Omental fat pad (tissue), 4 donors: ENCODE data around the gene FMN2. TPM values are rescaled to one million over a fixed set of nuclear protein-coding genes. Genes with fewer than 3 reads are reported as not detected.

Experiments
- ATAC-seq: fragments of 150-250 bp; one replicate; pipeline ENCODE4 v1.9.1; 2016; ENCODE audit warnings: mild to moderate bottlenecking, moderate library complexity; ENCODE audit not compliant: low FRiP score
- DNase-seq: peaks from one replicate; pipeline ENCODE4 v3.0.0-alpha.2; 2019; ENCODE audit warnings: low spot score
- CTCF ChIP-seq, 3 donors: fragments of 450-650 bp; IDR thresholded peaks; one replicate each; pipeline ENCODE4 v1.5.1; 2016 to 2017; ENCODE audit warnings: antibody characterized with exemption in 3 of 3, mild to moderate bottlenecking in 3 of 3, moderate library complexity in 2 of 3
- total RNA-seq, 4 donors: library from RNA; depleted of rRNA; stranded (reverse); fragments of >200 nt; gene quantifications; one replicate each; pipeline ENCODE4 v1.1.0, GENCODE V29; 2016

Gene FMN2
- total RNA-seq, 4 donors from 2014 or later, result 1.2 to 4.3 (median 2.8) TPM

DNA sequence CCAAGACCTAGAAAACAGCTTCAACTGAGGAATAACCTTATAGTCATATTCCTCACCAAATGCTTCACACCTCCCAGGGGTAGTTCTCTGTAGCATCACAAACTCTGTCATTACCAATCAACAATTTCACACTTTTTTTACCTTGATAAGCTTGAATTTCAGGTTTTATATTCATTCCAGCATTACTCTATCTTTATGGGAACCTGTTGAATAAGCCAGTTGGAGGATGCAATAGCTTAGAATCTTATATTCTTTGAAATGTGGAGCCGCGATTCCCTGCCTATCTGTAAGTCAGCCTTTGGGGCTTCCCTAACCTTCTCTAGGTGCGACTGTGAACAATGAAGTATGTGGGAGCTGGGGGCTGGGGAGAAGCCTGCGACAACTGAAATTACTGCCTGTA is 374.8 kb downstream of the FMN2 start:
- DNase-seq, result no peak
- ATAC-seq, result no peak
- no peak for TF ChIP-seq CTCF (IDR thresholded peaks at IDR 0.05)

DNA sequence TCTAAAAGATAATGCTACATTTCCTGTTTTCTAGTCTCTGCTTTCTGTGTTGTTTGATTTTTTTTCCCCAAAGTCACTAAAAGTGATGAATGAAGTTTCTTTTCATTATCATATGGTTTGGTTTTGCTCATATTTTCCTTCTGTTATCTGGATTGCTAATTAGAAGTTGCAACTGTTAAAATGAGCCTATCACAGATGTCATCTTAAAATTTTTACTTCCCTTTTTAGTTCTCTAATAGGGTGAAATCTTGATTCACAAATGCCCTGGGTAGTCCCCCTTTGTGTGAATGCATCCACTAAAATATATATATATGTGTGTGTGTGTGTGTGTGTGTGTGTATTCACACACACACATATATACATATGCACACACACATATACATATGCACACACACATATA is 376.2 kb downstream of the FMN2 start:
- TF ChIP-seq CTCF (IDR thresholded peaks at IDR 0.05), result no peak
- ATAC-seq, result no peak
- no peak for DNase-seq

DNA sequence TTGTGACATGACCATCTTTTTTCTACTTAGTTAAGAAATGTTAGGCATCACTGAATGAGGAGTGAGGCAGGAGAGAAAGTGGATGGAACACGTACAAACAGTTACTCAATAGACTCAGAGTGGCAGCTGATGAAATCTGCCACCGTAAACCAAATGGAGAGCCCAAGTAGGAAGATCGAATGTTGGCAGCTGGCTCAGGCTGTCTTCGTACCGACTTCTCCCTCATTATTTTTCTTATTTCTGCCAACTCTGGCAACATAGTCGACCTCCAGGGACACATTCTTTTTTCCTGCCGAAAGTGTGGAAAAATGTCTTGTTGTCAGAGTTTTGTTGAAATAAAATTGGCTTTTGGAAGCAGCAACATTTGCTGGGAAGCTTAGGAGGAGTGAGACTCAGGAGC is 377.0 kb downstream of the FMN2 start:
- DNase-seq, result no peak
- no peak for TF ChIP-seq CTCF (IDR thresholded peaks at IDR 0.05)
- no peak for ATAC-seq

DNA sequence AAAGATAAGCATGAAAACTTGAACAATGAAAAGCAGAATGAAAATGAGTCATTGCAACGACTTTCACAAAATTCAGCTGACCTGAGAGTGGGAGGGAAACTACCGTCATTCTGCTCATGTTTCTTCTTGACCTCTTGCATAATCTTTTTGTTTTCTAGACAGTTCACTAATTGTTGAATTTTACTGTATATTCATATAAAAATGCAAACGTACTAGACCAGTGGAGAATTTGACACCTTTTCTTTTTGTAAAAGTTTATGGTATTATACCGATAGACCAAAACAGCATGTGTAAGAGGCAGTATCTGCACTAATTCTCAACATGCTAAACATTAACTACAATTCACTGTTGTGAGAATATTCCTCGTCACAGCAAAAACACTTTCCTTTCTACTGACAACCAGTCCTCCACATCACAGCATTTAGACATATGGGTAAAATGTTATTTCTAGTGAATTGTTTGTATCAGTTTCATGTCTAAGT is 382.5 kb downstream of the FMN2 start:
- ATAC-seq (no peak), DNase-seq (no peak)
- TF ChIP-seq CTCF (IDR thresholded peaks at IDR 0.05), result no peak

- no peak for TF ChIP-seq CTCF (IDR thresholded peaks at IDR 0.05)
- ATAC-seq (no peak), DNase-seq (no peak)
These were observed 384.1 kb downstream of the FMN2 start for GRCh38 chr1:240475832-240476231.

DNA sequence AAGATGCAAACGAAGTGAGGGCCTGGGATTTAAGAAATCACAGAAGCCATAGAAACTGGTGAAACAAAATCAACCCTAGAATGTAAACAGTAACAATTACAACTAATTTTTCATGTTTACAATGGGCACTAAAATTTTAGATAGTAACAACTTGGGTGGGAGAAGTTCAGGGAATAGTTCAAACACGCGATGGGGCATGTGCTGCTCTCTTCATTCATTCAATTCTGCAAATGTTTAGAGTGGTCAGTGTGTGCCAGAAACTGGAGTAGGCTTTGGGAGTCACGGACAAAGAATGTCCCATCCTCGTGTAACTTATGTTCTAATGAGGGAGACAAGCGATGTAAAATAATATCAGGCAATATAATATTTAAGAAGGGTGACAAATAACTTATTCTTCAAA is 386.9 kb downstream of the FMN2 start:
- no peak for ATAC-seq
- no peak for TF ChIP-seq CTCF (IDR thresholded peaks at IDR 0.05)
- DNase-seq, result no peak

GRCh38 chr1:240484804-240485443 is 393.2 kb downstream of the FMN2 start:
- DNase-seq, result no peak
- ATAC-seq, result no peak
- no peak for TF ChIP-seq CTCF (IDR thresholded peaks at IDR 0.05)
